SU-DHL-6 (cell line): ENCODE measurements around the gene RASA3.

ENCODE experiments used
- CTCF ChIP-seq: fragments of 200-600 bp; sonication (generic); IDR thresholded peaks from one replicate; pipeline ENCODE4 v1.5.1; 2017; ENCODE audit warnings: antibody characterized with exemption, mild to moderate bottlenecking, low read length, moderate library complexity; ENCODE audit not compliant: insufficient read depth, poor library complexity, severe bottlenecking
- EZH2phosphoT487 ChIP-seq: fragments of 200-600 bp; sonication (generic), shearing (Covaris generic); conservative IDR thresholded peaks from 2 replicates; pipeline ENCODE4 v1.6.1; 2018; ENCODE audit warnings: mild to moderate bottlenecking, antibody characterized with exemption, low read length, moderate library complexity, mixed read lengths

DNA sequence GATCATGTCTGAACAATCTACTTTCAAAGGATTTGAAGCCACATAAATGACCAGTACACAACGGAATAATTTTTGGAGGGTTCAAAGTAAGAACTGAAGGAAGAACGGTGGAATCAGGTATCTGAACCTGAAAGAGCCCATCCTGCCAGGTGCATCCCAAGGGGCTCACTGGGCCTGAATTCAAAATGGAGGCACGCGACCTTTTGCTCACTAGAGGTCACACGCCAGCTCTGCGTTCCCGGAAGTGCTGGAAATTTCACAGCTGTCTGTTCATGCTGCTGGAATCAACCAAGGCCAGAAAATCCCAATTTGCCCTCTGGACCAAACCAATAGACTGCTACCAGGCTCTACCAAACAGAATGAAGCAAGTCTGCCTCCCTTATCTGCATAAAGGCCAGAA, 4.2 kb upstream of the RASA3 start:
- TF ChIP-seq CTCF = no peak
- TF ChIP-seq EZH2phosphoT487 = no peak
